ENCODE measurements around the gene ATG3. TPM values are rescaled to one million over a fixed set of nuclear protein-coding genes. Genes with fewer than 3 reads are reported as not detected.

Gene ATG3
- 10 to 100 TPM; 34.6 to 65.3 TPM for total RNA-seq

- Mint-ChIP-seq H3K9me3 (no peaks in the 10 kb centered on the region), H3K36me3 (ENCODE audit: low read depth) (peaks cover 67% of the 10 kb centered on the region), H3K27ac (peak within 1 kb of the TSS; percentile 97), H3K27me3 (no peaks in the 10 kb centered on the region), H3K4me3 (peak within 1 kb of the TSS; percentile 97), H3K4me1 (peaks cover 35% of the 10 kb centered on the region)
- peak; percentile 85 for ATAC-seq (replicated peaks)
Measured at GRCh38 chr3:112561734-112562529, at the start of gene ATG3, which contains the start of gene SLC35A5. TSS of gene ATG3 (minus strand) at chr3:112561962. CDS start at chr3:112561528, 434 bp downstream. TSS of gene SLC35A5 (plus strand) at chr3:112562045. CDS start at chr3:112563404, 1,359 bp downstream.

- H3K4me1 Mint-ChIP-seq: no peaks in the 10 kb centered on the region
- peaks cover 28% of the 10 kb centered on the region for H3K27me3 Mint-ChIP-seq
- H3K27ac Mint-ChIP-seq: no peak overlapping the region
- H3K36me3 Mint-ChIP-seq (ENCODE audit: low read depth): no peaks in the 10 kb centered on the region
- ATAC-seq (replicated peaks): no peak
- no peaks in the 10 kb centered on the region for H3K9me3 Mint-ChIP-seq
- H3K4me3 Mint-ChIP-seq: no peak overlapping the region
Measured at GRCh38 chr3:112610121-112610520, 48.4 kb upstream of the ATG3 start.

- Mint-ChIP-seq H3K27me3 (peaks cover 23% of the 10 kb centered on the region), H3K27ac (no peak overlapping the region), H3K4me3 (no peak overlapping the region), H3K4me1 (no peaks in the 10 kb centered on the region), H3K36me3 (ENCODE audit: low read depth) (no peaks in the 10 kb centered on the region), H3K9me3 (no peaks in the 10 kb centered on the region)
- ATAC-seq (replicated peaks): no peak
Measured at GRCh38 chr3:112607863-112608262, 46.1 kb upstream of the ATG3 start.

- H3K4me1 Mint-ChIP-seq: peaks cover 10% of the 10 kb centered on the region
- no peaks in the 10 kb centered on the region for H3K9me3 Mint-ChIP-seq
- H3K27me3 Mint-ChIP-seq: peaks cover 23% of the 10 kb centered on the region
- no peak overlapping the region for H3K27ac Mint-ChIP-seq
- H3K36me3 Mint-ChIP-seq (ENCODE audit: low read depth): no peaks in the 10 kb centered on the region
- ATAC-seq (replicated peaks): no peak
- H3K4me3 Mint-ChIP-seq: no peak overlapping the region
Measured at GRCh38 chr3:112606098-112606497, 44.3 kb upstream of the ATG3 start.

GRCh38 chr3:112605285-112605684 is 43.5 kb upstream of the ATG3 start:
- H3K9me3 Mint-ChIP-seq: no peaks in the 10 kb centered on the region
- H3K4me1 Mint-ChIP-seq: peaks cover 10% of the 10 kb centered on the region
- no peaks in the 10 kb centered on the region for H3K36me3 Mint-ChIP-seq (ENCODE audit: low read depth)
- no peak overlapping the region for H3K27ac Mint-ChIP-seq
- H3K27me3 Mint-ChIP-seq: peaks cover 23% of the 10 kb centered on the region
- H3K4me3 Mint-ChIP-seq: no peak overlapping the region
- ATAC-seq (replicated peaks): peak; percentile 78

- Mint-ChIP-seq H3K27me3 (peaks cover 21% of the 10 kb centered on the region), H3K36me3 (ENCODE audit: low read depth) (no peaks in the 10 kb centered on the region)
Measured at GRCh38 chr3:112604536-112604935, 42.8 kb upstream of the ATG3 start.

GRCh38 chr3:112602217-112602838 is 40.6 kb upstream of the ATG3 start:
- H3K4me1 Mint-ChIP-seq: peaks cover 10% of the 10 kb centered on the region
- peak overlapping the region; percentile 44 for H3K27ac Mint-ChIP-seq
- peak overlapping the region; percentile 40 for H3K4me3 Mint-ChIP-seq
- peaks cover 11% of the 10 kb centered on the region for H3K36me3 Mint-ChIP-seq (ENCODE audit: low read depth)
- H3K27me3 Mint-ChIP-seq: peaks cover 8% of the 10 kb centered on the region
- ATAC-seq (replicated peaks): peak; percentile 62
- H3K9me3 Mint-ChIP-seq: no peaks in the 10 kb centered on the region

More at GRCh38 chr3:112604536-112604935, 42.8 kb upstream of the ATG3 start:
- no peak overlapping the region for H3K27ac Mint-ChIP-seq
- H3K9me3 Mint-ChIP-seq: no peaks in the 10 kb centered on the region
- ATAC-seq (replicated peaks): no peak
- H3K4me3 Mint-ChIP-seq: no peak overlapping the region
- H3K4me1 Mint-ChIP-seq: peaks cover 10% of the 10 kb centered on the region

GRCh38 chr3:112598731-112599130 is 37.0 kb upstream of the ATG3 start:
- Mint-ChIP-seq H3K36me3 (ENCODE audit: low read depth) (peaks cover 26% of the 10 kb centered on the region), H3K27me3 (no peaks in the 10 kb centered on the region), H3K4me3 (no peak overlapping the region), H3K4me1 (peaks cover 10% of the 10 kb centered on the region), H3K27ac (no peak overlapping the region), H3K9me3 (no peaks in the 10 kb centered on the region)
- ATAC-seq (replicated peaks): no peak

- Mint-ChIP-seq H3K27me3 (no peaks in the 10 kb centered on the region), H3K4me3 (no peak overlapping the region), H3K27ac (no peak overlapping the region), H3K9me3 (no peaks in the 10 kb centered on the region), H3K36me3 (ENCODE audit: low read depth) (peaks cover 32% of the 10 kb centered on the region), H3K4me1 (peaks cover 10% of the 10 kb centered on the region)
- no peak for ATAC-seq (replicated peaks)
Measured at GRCh38 chr3:112597945-112598344, 36.2 kb upstream of the ATG3 start.

- no peaks in the 10 kb centered on the region for H3K27me3 Mint-ChIP-seq
- H3K4me1 Mint-ChIP-seq: peaks cover 3% of the 10 kb centered on the region
- peaks cover 63% of the 10 kb centered on the region for H3K36me3 Mint-ChIP-seq (ENCODE audit: low read depth)
- H3K4me3 Mint-ChIP-seq: no peak overlapping the region
- H3K27ac Mint-ChIP-seq: no peak overlapping the region
- H3K9me3 Mint-ChIP-seq: no peaks in the 10 kb centered on the region
- no peak for ATAC-seq (replicated peaks)
Measured at GRCh38 chr3:112594856-112595255, 33.1 kb upstream of the ATG3 start.

- peaks cover 3% of the 10 kb centered on the region for H3K4me1 Mint-ChIP-seq
- H3K4me3 Mint-ChIP-seq: no peak overlapping the region
- no peaks in the 10 kb centered on the region for H3K9me3 Mint-ChIP-seq
- no peak overlapping the region for H3K27ac Mint-ChIP-seq
- no peak for ATAC-seq (replicated peaks)
- H3K27me3 Mint-ChIP-seq: no peaks in the 10 kb centered on the region
- peaks cover 78% of the 10 kb centered on the region for H3K36me3 Mint-ChIP-seq (ENCODE audit: low read depth)
Measured at GRCh38 chr3:112593258-112593657, 31.5 kb upstream of the ATG3 start.

- Mint-ChIP-seq H3K4me1 (peaks cover 6% of the 10 kb centered on the region), H3K36me3 (ENCODE audit: low read depth) (peaks cover 98% of the 10 kb centered on the region), H3K27me3 (no peaks in the 10 kb centered on the region), H3K4me3 (no peak overlapping the region), H3K9me3 (no peaks in the 10 kb centered on the region), H3K27ac (no peak overlapping the region)
- ATAC-seq (replicated peaks): no peak
Measured at GRCh38 chr3:112587336-112587735, 25.6 kb upstream of the ATG3 start.

- ATAC-seq (replicated peaks): no peak
- H3K27ac Mint-ChIP-seq: no peak overlapping the region
- peaks cover 97% of the 10 kb centered on the region for H3K36me3 Mint-ChIP-seq (ENCODE audit: low read depth)
- H3K4me1 Mint-ChIP-seq: peaks cover 6% of the 10 kb centered on the region
- H3K27me3 Mint-ChIP-seq: no peaks in the 10 kb centered on the region
- no peak overlapping the region for H3K4me3 Mint-ChIP-seq
- H3K9me3 Mint-ChIP-seq: no peaks in the 10 kb centered on the region
Measured at GRCh38 chr3:112585782-112586181, 24.0 kb upstream of the ATG3 start.

- no peak for ATAC-seq (replicated peaks)
- H3K9me3 Mint-ChIP-seq: no peaks in the 10 kb centered on the region
- H3K4me3 Mint-ChIP-seq: no peak overlapping the region
- peaks cover 86% of the 10 kb centered on the region for H3K36me3 Mint-ChIP-seq (ENCODE audit: low read depth)
- no peak overlapping the region for H3K27ac Mint-ChIP-seq
- peaks cover 6% of the 10 kb centered on the region for H3K4me1 Mint-ChIP-seq
- H3K27me3 Mint-ChIP-seq: no peaks in the 10 kb centered on the region
Measured at GRCh38 chr3:112583105-112583504, 21.3 kb upstream of the ATG3 start.

Measured in activated T-helper 17 cell treated with anti-CD3 and anti-CD28 coated beads, Interleukin-2, amount 50 U/mL, for 72 hours (primary cell).